ENCODE results near the gene KHDRBS2. TPM values are rescaled to one million over a fixed set of nuclear protein-coding genes. Genes with fewer than 3 reads are reported as not detected.

The KHDRBS2 gene
- total RNA-seq, 1 donor from 2014 or later = not detected

DNA sequence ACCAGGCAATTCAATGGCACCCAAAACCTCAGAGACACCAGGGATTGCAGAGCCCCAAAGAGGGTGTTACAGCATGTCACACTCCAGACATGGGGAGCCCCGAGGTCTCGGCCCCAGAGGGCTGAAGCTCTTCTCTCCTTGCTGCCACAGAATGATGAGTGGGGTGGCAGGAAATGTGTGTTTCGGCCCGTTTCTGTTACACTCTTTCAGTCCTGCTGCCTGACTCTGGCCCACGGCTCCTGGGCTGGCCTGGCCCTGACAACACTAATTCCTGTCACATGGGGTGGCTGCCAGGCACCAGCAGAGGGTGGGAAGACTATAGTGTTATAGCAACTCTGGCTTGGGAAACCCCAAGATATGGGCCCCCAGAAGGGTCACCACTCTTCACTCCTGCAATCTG lies 183.6 kb downstream of the KHDRBS2 start:
- no peak for DNase-seq
- H3K4me3 ChIP-seq = no peak overlapping the region
- H3K27ac ChIP-seq (replicated peaks) = no peak overlapping the region
- intact Hi-C loops (cut with micrococcal nuclease) = no loop called here
- no peaks in the 10 kb centered on the region for H3K36me3 ChIP-seq
- TF ChIP-seq, protein P1, sequence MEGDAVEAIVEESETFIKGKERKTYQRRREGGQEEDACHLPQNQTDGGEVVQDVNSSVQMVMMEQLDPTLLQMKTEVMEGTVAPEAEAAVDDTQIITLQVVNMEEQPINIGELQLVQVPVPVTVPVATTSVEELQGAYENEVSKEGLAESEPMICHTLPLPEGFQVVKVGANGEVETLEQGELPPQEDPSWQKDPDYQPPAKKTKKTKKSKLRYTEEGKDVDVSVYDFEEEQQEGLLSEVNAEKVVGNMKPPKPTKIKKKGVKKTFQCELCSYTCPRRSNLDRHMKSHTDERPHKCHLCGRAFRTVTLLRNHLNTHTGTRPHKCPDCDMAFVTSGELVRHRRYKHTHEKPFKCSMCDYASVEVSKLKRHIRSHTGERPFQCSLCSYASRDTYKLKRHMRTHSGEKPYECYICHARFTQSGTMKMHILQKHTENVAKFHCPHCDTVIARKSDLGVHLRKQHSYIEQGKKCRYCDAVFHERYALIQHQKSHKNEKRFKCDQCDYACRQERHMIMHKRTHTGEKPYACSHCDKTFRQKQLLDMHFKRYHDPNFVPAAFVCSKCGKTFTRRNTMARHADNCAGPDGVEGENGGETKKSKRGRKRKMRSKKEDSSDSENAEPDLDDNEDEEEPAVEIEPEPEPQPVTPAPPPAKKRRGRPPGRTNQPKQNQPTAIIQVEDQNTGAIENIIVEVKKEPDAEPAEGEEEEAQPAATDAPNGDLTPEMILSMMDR (IDR thresholded peaks at IDR 0.05; ENCODE audit: borderline replicate concordance) = no peak
- H3K9me3 ChIP-seq (replicated peaks) = peaks cover 33% of the 10 kb centered on the region
- no peaks in the 10 kb centered on the region for H3K27me3 ChIP-seq (ENCODE audit: low read depth)
- H3K4me1 ChIP-seq = no peaks in the 10 kb centered on the region

DNA sequence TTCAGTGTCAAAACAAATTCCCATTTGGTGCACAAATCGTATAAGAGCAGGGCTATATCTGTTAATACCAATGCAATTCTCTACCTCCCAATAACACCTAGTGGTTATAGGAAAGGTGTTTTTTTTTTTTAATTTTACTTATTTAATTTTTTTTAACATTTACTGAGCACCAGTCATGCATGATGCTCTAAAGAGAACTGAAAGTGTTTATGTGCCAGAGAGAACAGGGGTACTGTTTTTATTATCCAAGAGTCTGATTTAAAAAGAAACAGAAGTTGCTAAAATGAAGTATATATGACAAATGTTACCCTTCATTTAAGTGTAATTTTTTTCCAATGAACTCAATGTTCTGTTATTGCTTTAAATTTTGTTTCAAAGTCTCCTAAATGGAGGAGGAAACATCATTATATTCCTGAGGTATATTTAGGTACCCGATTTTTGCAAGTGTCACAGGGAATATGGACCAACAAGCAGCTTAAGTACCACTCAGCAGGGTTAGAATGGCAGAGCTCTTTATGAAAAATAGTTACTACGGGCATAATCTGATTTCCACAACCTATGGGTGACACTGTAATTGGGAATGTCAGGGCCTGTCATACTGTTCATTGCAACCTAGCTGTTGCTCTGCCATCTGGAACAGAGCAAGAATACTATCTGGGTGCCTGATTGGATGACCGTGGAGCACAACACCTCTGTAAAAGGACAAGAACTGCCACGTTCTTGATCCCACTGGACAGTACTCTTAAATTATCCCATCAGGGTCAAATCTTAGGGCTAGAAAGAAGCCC lies 195.4 kb downstream of the KHDRBS2 start:
- TF ChIP-seq, protein P1 (IDR thresholded peaks at IDR 0.05; ENCODE audit: borderline replicate concordance) = no peak
- intact Hi-C loops (cut with micrococcal nuclease) = no loop called here
- H3K27me3 ChIP-seq (ENCODE audit: low read depth) = no peaks in the 10 kb centered on the region
- DNase-seq = no peak
- H3K27ac ChIP-seq (replicated peaks) = no peak overlapping the region
- peaks cover 5% of the 10 kb centered on the region for H3K9me3 ChIP-seq (replicated peaks)
- no peaks in the 10 kb centered on the region for H3K36me3 ChIP-seq
- H3K4me1 ChIP-seq = no peaks in the 10 kb centered on the region
- no peak overlapping the region for H3K4me3 ChIP-seq

DNA sequence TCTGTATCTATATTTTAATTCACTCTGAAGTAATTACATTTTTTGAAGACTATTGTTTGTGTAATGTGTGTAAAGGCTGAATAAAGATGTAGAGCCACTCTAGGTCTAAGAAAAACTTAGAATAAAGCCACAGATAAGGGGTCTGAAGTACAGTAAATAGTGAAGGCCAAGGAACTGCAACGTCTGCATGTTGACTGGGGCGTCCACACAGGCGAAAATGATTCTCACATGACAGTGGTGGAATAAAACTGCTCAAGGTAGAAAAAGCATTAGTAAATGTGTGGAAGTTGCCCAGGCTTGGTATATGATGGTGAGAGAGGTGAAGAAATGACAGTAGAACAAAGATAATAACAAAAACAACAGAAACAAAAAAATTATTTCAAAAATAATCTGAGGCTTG lies 196.2 kb downstream of the KHDRBS2 start:
- intact Hi-C loops (cut with micrococcal nuclease) = no loop called here
- H3K4me1 ChIP-seq = no peaks in the 10 kb centered on the region
- no peaks in the 10 kb centered on the region for H3K36me3 ChIP-seq
- H3K9me3 ChIP-seq (replicated peaks) = peaks cover 5% of the 10 kb centered on the region
- H3K27ac ChIP-seq (replicated peaks) = no peak overlapping the region
- TF ChIP-seq, protein P1 (IDR thresholded peaks at IDR 0.05; ENCODE audit: borderline replicate concordance) = no peak
- H3K27me3 ChIP-seq (ENCODE audit: low read depth) = no peaks in the 10 kb centered on the region
- no peak for DNase-seq
- H3K4me3 ChIP-seq = no peak overlapping the region

DNA sequence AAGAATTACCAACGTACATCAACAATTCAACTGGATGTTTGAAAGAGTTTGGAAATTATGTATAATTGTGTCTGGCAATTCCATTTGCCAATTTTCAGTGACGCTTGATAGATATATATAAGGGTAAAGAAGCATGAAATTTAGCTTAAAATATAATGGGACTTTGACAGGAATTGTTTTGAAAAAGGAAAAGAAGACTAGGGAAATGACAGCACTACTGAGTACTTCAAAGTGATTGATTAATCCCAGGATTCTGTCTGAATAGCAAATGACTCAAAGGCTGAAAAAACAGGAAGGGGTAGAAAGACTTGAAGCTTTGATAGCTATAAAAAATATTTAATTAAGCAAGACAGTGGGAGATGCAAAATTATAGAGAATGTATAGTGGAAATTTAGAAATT lies 200.0 kb downstream of the KHDRBS2 start:
- intact Hi-C loops (cut with micrococcal nuclease) = no loop called here
- Histone ChIP-seq H3K27ac (replicated peaks) (no peak overlapping the region), H3K4me1 (no peaks in the 10 kb centered on the region), H3K9me3 (replicated peaks) (peaks cover 5% of the 10 kb centered on the region), H3K27me3 (ENCODE audit: low read depth) (no peaks in the 10 kb centered on the region), H3K36me3 (no peaks in the 10 kb centered on the region), H3K4me3 (no peak overlapping the region)
- DNase-seq = no peak
- TF ChIP-seq, protein P1 (IDR thresholded peaks at IDR 0.05; ENCODE audit: borderline replicate concordance) = no peak

GRCh38 chr6:62075869-62076268 lies 210.2 kb downstream of the KHDRBS2 start:
- H3K4me3 ChIP-seq = no peak overlapping the region
- TF ChIP-seq, protein P1 (IDR thresholded peaks at IDR 0.05; ENCODE audit: borderline replicate concordance) = no peak
- DNase-seq = no peak

More at GRCh38 chr6:62075869-62076268, 210.2 kb downstream of the KHDRBS2 start:
- no peaks in the 10 kb centered on the region for H3K27me3 ChIP-seq (ENCODE audit: low read depth)
- no peaks in the 10 kb centered on the region for H3K36me3 ChIP-seq
- H3K27ac ChIP-seq (replicated peaks) = no peak overlapping the region
- no peaks in the 10 kb centered on the region for H3K4me1 ChIP-seq
- H3K9me3 ChIP-seq (replicated peaks) = peaks cover 31% of the 10 kb centered on the region
- intact Hi-C loops (cut with micrococcal nuclease) = no loop called here
